ENCODE data around the gene HS3ST4. TPM values are rescaled to one million over a fixed set of nuclear protein-coding genes. Genes with fewer than 3 reads are reported as not detected.

The HS3ST4 gene
- total and polyA plus RNA-seq, 10 of the 15 experiments (the other 5 are each of a cell fraction or from before 2014, with no cell fraction given): 0.05 TPM; not detected in 9

- RAD21 ChIA-PET (ENCODE audit: unreplicated experiment): no interaction called here
- H3K27ac ChIP-seq (ENCODE audit: control insufficient read depth, insufficient read depth): no peak overlapping the region
- CTCF ChIA-PET: no interaction called here
- no peak overlapping the region for H3K4me2 ChIP-seq (ENCODE audit: control insufficient read depth, insufficient read depth)
- intact Hi-C loops (cut with micrococcal nuclease; ENCODE audit: unreplicated experiment): no loop called here
- DNase-seq (ENCODE audit: low read depth, low spot score): no peak
- H4K20me1 ChIP-seq (ENCODE audit: control insufficient read depth, insufficient read depth): no peaks in the 10 kb centered on the region
- H3K4me3 ChIP-seq: no peak overlapping the region
- no peaks in the 10 kb centered on the region for H3K27me3 ChIP-seq (replicated peaks in 1 of 2; ENCODE audit: control insufficient read depth in 2 of 2, insufficient read depth in 2 of 2, low read length in 1 of 2)
- SMC1A ChIA-PET (ENCODE audit: uncharacterized antibody, unreplicated experiment): no interaction called here
- H3K4me1 ChIP-seq (ENCODE audit: control insufficient read depth, insufficient read depth, low read length): no peaks in the 10 kb centered on the region
- no peaks in the 10 kb centered on the region for H3K79me2 ChIP-seq (ENCODE audit: control insufficient read depth, insufficient read depth, low read length)
- H3K36me3 ChIP-seq (ENCODE audit: control insufficient read depth in 2 of 2, insufficient read depth in 2 of 2, low read length in 1 of 2): no peaks in the 10 kb centered on the region
- no peak overlapping the region for H3K9ac ChIP-seq (ENCODE audit: control insufficient read depth, insufficient read depth, low read length)
- FAIRE-seq: no peak
- H3K9me3 ChIP-seq (replicated peaks; ENCODE audit: control insufficient read depth, insufficient read depth, low read length): no peaks in the 10 kb centered on the region
- 69% methylated on average over 5 of the region's 6 CpGs for WGBS (ENCODE audit: insufficient coverage, insufficient replicate concordance, low lambda C conversion rate, missing lambda C conversion rate)
- in situ Hi-C loops (cut with MboI): no loop called here
- ATAC-seq: no peak
- no peak overlapping the region for H2AFZ ChIP-seq (ENCODE audit: control insufficient read depth, low read depth, low read length)
- TF ChIP-seq EED (IDR thresholded peaks at IDR 0.05; ENCODE audit: low read depth) (no peak), MYB (IDR thresholded peaks at IDR 0.05; ENCODE audit: borderline replicate concordance, low read depth, low read length) (no peak), E4F1 (IDR thresholded peaks at IDR 0.05; ENCODE audit: borderline replicate concordance, partially characterized antibody) (no peak), NFYB (IDR thresholded peaks at IDR 0.05; ENCODE audit: insufficient read depth, low read depth, low read length) (no peak), SUPT20H (IDR thresholded peaks at IDR 0.05; ENCODE audit: borderline replicate concordance, control insufficient read depth, low read depth, low read length) (no peak), ZNF207 (IDR thresholded peaks at IDR 0.05; ENCODE audit: borderline replicate concordance) (no peak), ESRRA (IDR thresholded peaks at IDR 0.05; ENCODE audit: low read length) (no peak), PBX3 (IDR thresholded peaks at IDR 0.05; ENCODE audit: insufficient replicate concordance, low read depth, low read length) (no peak), ELK1 (IDR thresholded peaks at IDR 0.05; ENCODE audit: low read depth, low read length) (no peak), POLR2A (IDR thresholded peaks at IDR 0.05; ENCODE audit: low read depth, low read length) (no peak), SMAD5 (IDR thresholded peaks at IDR 0.05; ENCODE audit: low read depth) (no peak)
- POLR2A ChIA-PET: no interaction called here
- BruUV-seq (replicated peaks): no TSS peak
These were observed 176.3 kb downstream of the HS3ST4 start for GRCh38 chr16:25868106-25868505.

Measured in GM12878 (cell line).